Left ventricle myocardium inferior (tissue), 1 donor: ENCODE data around the gene PKDREJ. TPM values are rescaled to one million over a fixed set of nuclear protein-coding genes. Genes with fewer than 3 reads are reported as not detected.

ENCODE experiments used
- DNase-seq: peaks from one replicate; pipeline ENCODE4 v3.0.0-alpha.2; 2020
- H3K27ac ChIP-seq: fragments of 200-600 bp; replicated peaks from 2 replicates; pipeline ENCODE4 v1.8.0; 2021
- H3K27me3 ChIP-seq: fragments of 200-600 bp; 2 replicates; pipeline ENCODE4 v1.8.0; 2021; ENCODE audit warnings: low read depth
- H3K36me3 ChIP-seq: fragments of 200-600 bp; 2 replicates; pipeline ENCODE4 v1.8.0; 2021
- H3K4me1 ChIP-seq: fragments of 200-600 bp; 2 replicates; pipeline ENCODE4 v1.8.0; 2021
- H3K4me3 ChIP-seq: fragments of 200-600 bp; 2 replicates; pipeline ENCODE4 v1.8.0; 2021; ENCODE audit warnings: mild to moderate bottlenecking, moderate library complexity
- H3K9me3 ChIP-seq: fragments of 200-600 bp; replicated peaks from 2 replicates; pipeline ENCODE4 v1.8.0; 2021
- CTCF ChIP-seq: fragments of 200-600 bp; IDR thresholded peaks from 2 replicates; pipeline ENCODE4 v1.8.0; 2021; ENCODE audit warnings: antibody characterized with exemption, mild to moderate bottlenecking, borderline replicate concordance
- intact Hi-C: fragments of 100-400 bp; cut with micrococcal nuclease; formaldehyde crosslinking; loops from one replicate; pipeline ENCODE4 v1.11.0; 2022
- total RNA-seq: library from RNA; stranded (reverse); fragmentation: NEBNext Ultra II Directional; extraction: Animal tissue kit (Norgen Biotek cat#: 25700); gene quantifications from one replicate; pipeline ENCODE4 v1.2.1, GENCODE V29; 2021
- donor health status: DM: no; HTN: yes; CAD: no; lungs with severe emphysema.

Gene PKDREJ
- total RNA-seq, 1 donor from 2014 or later, result 0.08 TPM

- no peaks in the 10 kb centered on the region for H3K4me1 ChIP-seq
- H3K27ac ChIP-seq, result no peak overlapping the region
- H3K36me3 ChIP-seq, result no peaks in the 10 kb centered on the region
- no peak for DNase-seq
- no peaks in the 10 kb centered on the region for H3K9me3 ChIP-seq
- no peak overlapping the region for H3K4me3 ChIP-seq
- no peak for TF ChIP-seq CTCF
- intact Hi-C loops, result no loop called here
- no peaks in the 10 kb centered on the region for H3K27me3 ChIP-seq
Measured at GRCh38 chr22:46303347-46303965, 40.3 kb upstream of the PKDREJ start.

- no peaks in the 10 kb centered on the region for H3K36me3 ChIP-seq
- no peaks in the 10 kb centered on the region for H3K27me3 ChIP-seq
- intact Hi-C loops, result no loop called here
- TF ChIP-seq CTCF, result no peak
- peaks cover 19% of the 10 kb centered on the region for H3K4me1 ChIP-seq
- DNase-seq, result no peak
- no peak overlapping the region for H3K27ac ChIP-seq
- no peak overlapping the region for H3K4me3 ChIP-seq
- no peaks in the 10 kb centered on the region for H3K9me3 ChIP-seq
Measured at GRCh38 chr22:46300491-46300890, 37.3 kb upstream of the PKDREJ start.

GRCh38 chr22:46299101-46299500, 36.0 kb upstream of the PKDREJ start:
- no peaks in the 10 kb centered on the region for H3K36me3 ChIP-seq
- intact Hi-C loops, result no loop called here
- H3K4me1 ChIP-seq, result peaks cover 21% of the 10 kb centered on the region
- no peak for DNase-seq
- no peak for TF ChIP-seq CTCF
- no peak overlapping the region for H3K27ac ChIP-seq
- H3K9me3 ChIP-seq, result no peaks in the 10 kb centered on the region
- H3K27me3 ChIP-seq, result no peaks in the 10 kb centered on the region
- no peak overlapping the region for H3K4me3 ChIP-seq

GRCh38 chr22:46297151-46297812, 34.1 kb upstream of the PKDREJ start:
- Histone ChIP-seq H3K36me3 (peaks cover 17% of the 10 kb centered on the region), H3K27ac (no peak overlapping the region), H3K4me3 (peak overlapping the region; percentile 71), H3K9me3 (no peaks in the 10 kb centered on the region), H3K27me3 (no peaks in the 10 kb centered on the region), H3K4me1 (peaks cover 21% of the 10 kb centered on the region)
- no peak for TF ChIP-seq CTCF
- intact Hi-C loops, result no loop called here
- peak; percentile 26 for DNase-seq

- H3K4me3 ChIP-seq, result peak within 1 kb of the TSS; percentile 71
- intact Hi-C loops, result no loop called here
- TF ChIP-seq CTCF, result peak; percentile 43
Measured at GRCh38 chr22:46296257-46297150, 33.4 kb upstream of the PKDREJ start, which contains the start of gene GTSE1. Gene GTSE1, plus strand, starts transcription at chr22:46296870. Its CDS starts 531 bp downstream, at chr22:46297401.

More at GRCh38 chr22:46296257-46297150, 33.4 kb upstream of the PKDREJ start, which contains the start of gene GTSE1:
- peak within 1 kb of the TSS; percentile 93 for H3K27ac ChIP-seq
- H3K36me3 ChIP-seq, result peaks cover 25% of the 10 kb centered on the region
- peaks cover 25% of the 10 kb centered on the region for H3K4me1 ChIP-seq
- no peaks in the 10 kb centered on the region for H3K27me3 ChIP-seq
- DNase-seq, result peak; percentile 98
- peaks cover 7% of the 10 kb centered on the region for H3K9me3 ChIP-seq
